Stimulated activated CD8-positive, alpha-beta memory T cell treated with anti-CD3 and anti-CD28 coated beads, Interleukin-15, amount 100 ng/mL, for 24 hours (primary cell): ENCODE measurements around the gene UBE2E2.

Source experiments
- DNase-seq: peaks from one replicate; pipeline ENCODE4 v3.0.0-alpha.2; 2020; ENCODE audit warnings: low read depth

Gene UBE2E2

GRCh38 chr3:23444386-23444785 is 241.3 kb downstream of the UBE2E2 start:
- no peak for DNase-seq

GRCh38 chr3:23446301-23446700 is 243.2 kb downstream of the UBE2E2 start:
- no peak for DNase-seq

- DNase-seq = no peak
Measured at GRCh38 chr3:23448998-23449537, 245.9 kb downstream of the UBE2E2 start.

- no peak for DNase-seq
Measured at GRCh38 chr3:23450051-23450450, 246.9 kb downstream of the UBE2E2 start.

- no peak for DNase-seq
Measured at GRCh38 chr3:23450806-23451205, 247.7 kb downstream of the UBE2E2 start.

- DNase-seq = no peak
Measured at GRCh38 chr3:23452408-23452807, 249.3 kb downstream of the UBE2E2 start.

- DNase-seq = no peak
Measured at GRCh38 chr3:23455084-23455483, 252.0 kb downstream of the UBE2E2 start.

- DNase-seq = no peak
Measured at GRCh38 chr3:23455775-23456174, 252.6 kb downstream of the UBE2E2 start.

GRCh38 chr3:23457697-23458096 is 254.6 kb downstream of the UBE2E2 start:
- no peak for DNase-seq

GRCh38 chr3:23459465-23459864 is 256.3 kb downstream of the UBE2E2 start:
- DNase-seq = no peak

- DNase-seq = no peak
Measured at GRCh38 chr3:23459889-23460546, 256.9 kb downstream of the UBE2E2 start.

- no peak for DNase-seq
Measured at GRCh38 chr3:23461069-23461468, 257.9 kb downstream of the UBE2E2 start.

GRCh38 chr3:23463791-23464190 is 260.7 kb downstream of the UBE2E2 start:
- DNase-seq = no peak

- no peak for DNase-seq
Measured at GRCh38 chr3:23465569-23465968, 262.4 kb downstream of the UBE2E2 start.

GRCh38 chr3:23468203-23468602 is 265.1 kb downstream of the UBE2E2 start:
- no peak for DNase-seq

GRCh38 chr3:23474580-23475357 is 271.6 kb downstream of the UBE2E2 start:
- no peak for DNase-seq

GRCh38 chr3:23475446-23475845 is 272.3 kb downstream of the UBE2E2 start:
- DNase-seq = no peak

GRCh38 chr3:23479026-23479425 is 275.9 kb downstream of the UBE2E2 start:
- no peak for DNase-seq

GRCh38 chr3:23479615-23480328 is 276.6 kb downstream of the UBE2E2 start:
- no peak for DNase-seq

GRCh38 chr3:23480329-23480714 is 277.2 kb downstream of the UBE2E2 start:
- DNase-seq = no peak

GRCh38 chr3:23481011-23481615 is 278.0 kb downstream of the UBE2E2 start:
- DNase-seq = no peak

- no peak for DNase-seq
Measured at GRCh38 chr3:23481616-23482278, 278.6 kb downstream of the UBE2E2 start.
